H1 (cell line): ENCODE results near the gene CCDC12. TPM values are rescaled to one million over a fixed set of nuclear protein-coding genes. Genes with fewer than 3 reads are reported as not detected.

ENCODE experiments used
- CTCF ChIA-PET: fragments of 300-600 bp; sonication (Branson Sonifier 250); formaldehyde crosslinking; loops from one replicate; lab custom pipeline; 2021; ENCODE audit not compliant: partially characterized antibody; lab: Charles Lee
- POLR2A ChIA-PET: fragments of 300-600 bp; sonication (Branson Sonifier 250); formaldehyde crosslinking; loops from one replicate; lab custom pipeline; 2021; ENCODE audit warnings: inconsistent platforms; ENCODE audit not compliant: partially characterized antibody; lab: Charles Lee
- DNase-seq, 2 experiments: peaks; one replicate each; pipeline versions ENCODE4 v3.0.0 to v3.0.0-alpha.2; 2010 to 2022; ENCODE audit warnings: low spot score in 2 of 2, low read depth in 1 of 2, mixed read lengths in 1 of 2
- FAIRE-seq: peaks from 2 replicates; lab custom pipeline; 2011; peaks lifted over from hg19 to GRCh38; lab: Jason Lieb, UNC
- H2AFZ ChIP-seq: 2 replicates; pipeline ENCODE4 v1.8.1; 2012; ENCODE audit warnings: low read length, inconsistent platforms
- H2AK5ac ChIP-seq: 2 replicates; pipeline ENCODE4 v1.6.1; 2013; ENCODE audit warnings: low read depth, low read length
- H2BK120ac ChIP-seq: replicated peaks from 2 replicates; pipeline ENCODE3; 2013; ENCODE audit warnings: low read depth, low read length, inconsistent platforms
- H2BK12ac ChIP-seq: 2 replicates; pipeline ENCODE4 v1.6.1; 2013; ENCODE audit warnings: low read depth, low read length
- H2BK15ac ChIP-seq: 2 replicates; pipeline ENCODE4 v1.6.1; 2013; ENCODE audit warnings: low read length
- H2BK20ac ChIP-seq: 2 replicates; pipeline ENCODE4 v1.6.1; 2013; ENCODE audit warnings: low read length
- H2BK5ac ChIP-seq: 2 replicates; pipeline ENCODE4 v1.6.1; 2013; ENCODE audit warnings: low read depth, low read length
- H3K14ac ChIP-seq: 2 replicates; pipeline ENCODE4 v1.6.1; 2013; ENCODE audit warnings: inconsistent platforms; ENCODE audit not compliant: insufficient read length
- H3K18ac ChIP-seq: 2 replicates; pipeline ENCODE4 v1.6.1; 2013; ENCODE audit warnings: low read length; ENCODE audit errors: extremely low read depth
- H3K23ac ChIP-seq: 2 replicates; pipeline ENCODE4 v1.6.1; 2013; ENCODE audit warnings: inconsistent platforms; ENCODE audit not compliant: insufficient read length
- H3K23me2 ChIP-seq: 2 replicates; pipeline ENCODE4 v1.6.1; 2013; ENCODE audit warnings: low read depth, low read length
- H3K27ac ChIP-seq: 2 replicates; pipeline ENCODE4 v1.6.1; 2011; ENCODE audit warnings: low read depth, low read length, inconsistent platforms
- H3K27me3 ChIP-seq, 4 experiments: replicated peaks in 1 of 4; 1 replicate in 1 of 4; 2 replicates in 3 of 4; pipeline versions ENCODE4 v1.6.1 to v1.8.1; 2011 to 2013; ENCODE audit warnings: low read length in 3 of 4, mild to moderate bottlenecking in 3 of 4, inconsistent platforms in 2 of 4, mixed read lengths in 2 of 4, moderate library complexity in 1 of 4; ENCODE audit not compliant: control insufficient read depth in 3 of 4, insufficient read depth in 3 of 4; ENCODE audit errors: extremely low read depth in 1 of 4
- H3K36me3 ChIP-seq, 4 experiments: 2 replicates each; pipeline versions ENCODE4 v1.6.1 to v1.8.1; 2011 to 2013; ENCODE audit warnings: mild to moderate bottlenecking in 4 of 4, low read length in 3 of 4, moderate library complexity in 2 of 4, control low read depth in 1 of 4, inconsistent platforms in 1 of 4; ENCODE audit not compliant: insufficient read depth in 4 of 4, control insufficient read depth in 2 of 4
- H3K4ac ChIP-seq: replicated peaks from 2 replicates; pipeline ENCODE3; 2013; ENCODE audit warnings: low read length, low read depth, mixed read lengths, inconsistent platforms; ENCODE audit not compliant: insufficient read length
- H3K4me1 ChIP-seq, 4 experiments: replicated peaks in 1 of 4; 1 replicate in 1 of 4; 2 replicates in 3 of 4; pipeline versions ENCODE4 v1.6.1 to v1.8.1; 2011 to 2013; ENCODE audit warnings: low read length in 3 of 4, inconsistent platforms in 2 of 4, mixed read lengths in 1 of 4; ENCODE audit not compliant: insufficient read depth in 4 of 4, control insufficient read depth in 3 of 4
- H3K4me2 ChIP-seq, 2 experiments: 2 replicates each; pipeline versions ENCODE4 v1.6.1 to v1.8.1; 2011 to 2013; ENCODE audit warnings: low read depth in 2 of 2, low read length in 2 of 2, control low read depth in 1 of 2, inconsistent platforms in 1 of 2, mild to moderate bottlenecking in 1 of 2; ENCODE audit not compliant: insufficient read depth in 1 of 2
- H3K4me3 ChIP-seq, 4 experiments: fragments of 200-600, 300-600 bp in 1 of 4; sonication (generic), shearing (Covaris generic), sonication (Bioruptor Twin) in 1 of 4; 2 replicates each; pipeline versions ENCODE4 v1.5.1 to v1.8.1; 2011 to 2016; ENCODE audit warnings: low read length in 4 of 4, low read depth in 3 of 4, control low read depth in 2 of 4, inconsistent platforms in 2 of 4, mild to moderate bottlenecking in 2 of 4, mixed read lengths in 1 of 4, moderate library complexity in 1 of 4; ENCODE audit not compliant: insufficient read depth in 2 of 4; ENCODE audit errors: extremely low read depth in 1 of 4
- H3K56ac ChIP-seq: replicated peaks from 2 replicates; pipeline ENCODE3; 2013; ENCODE audit warnings: low read depth, mild to moderate bottlenecking, mixed read lengths, low read length, inconsistent platforms; ENCODE audit not compliant: insufficient read length
- H3K79me1 ChIP-seq: 2 replicates; pipeline ENCODE4 v1.6.1; 2013; ENCODE audit warnings: low read depth, low read length, control low read depth
- H3K79me2 ChIP-seq, 2 experiments: 2 replicates each; pipeline versions ENCODE4 v1.6.1 to v1.8.1; 2012 to 2013; ENCODE audit warnings: low read length in 2 of 2, mild to moderate bottlenecking in 2 of 2, inconsistent platforms in 1 of 2; ENCODE audit not compliant: insufficient read depth in 2 of 2, control insufficient read depth in 1 of 2
- H3K9ac ChIP-seq, 4 experiments: replicated peaks in 1 of 4; 1 replicate in 1 of 4; 2 replicates in 3 of 4; pipeline versions ENCODE4 v1.6.1 to v1.8.1; 2011 to 2013; ENCODE audit warnings: low read depth in 3 of 4, low read length in 3 of 4, control low read depth in 2 of 4, mild to moderate bottlenecking in 2 of 4, moderate library complexity in 2 of 4, inconsistent platforms in 1 of 4; ENCODE audit errors: extremely low read depth in 1 of 4
- H3K9me3 ChIP-seq, 2 experiments: 2 replicates each; pipeline versions ENCODE4 v1.6.1 to v1.8.1; 2012 to 2013; ENCODE audit warnings: mild to moderate bottlenecking in 2 of 2, moderate library complexity in 2 of 2, control low read depth in 1 of 2, inconsistent platforms in 1 of 2, low read depth in 1 of 2, low read length in 1 of 2, mixed read lengths in 1 of 2; ENCODE audit not compliant: insufficient read depth in 2 of 2
- H4K20me1 ChIP-seq, 2 experiments: replicated peaks in 1 of 2; 2 replicates each; pipeline versions ENCODE3 to v1.8.1; 2011 to 2013; ENCODE audit warnings: inconsistent platforms in 2 of 2, low read length in 2 of 2, mild to moderate bottlenecking in 1 of 2; ENCODE audit not compliant: insufficient read depth in 2 of 2, control insufficient read depth in 1 of 2
- H4K5ac ChIP-seq: 2 replicates; pipeline ENCODE4 v1.6.1; 2013; ENCODE audit warnings: low read length, low read depth, mixed read lengths, inconsistent platforms; ENCODE audit not compliant: insufficient read length
- H4K8ac ChIP-seq: 2 replicates; pipeline ENCODE4 v1.8.0; 2013; ENCODE audit warnings: mild to moderate bottlenecking, moderate library complexity, low read length, inconsistent platforms; ENCODE audit not compliant: insufficient read depth; ENCODE audit errors: extremely low read depth
- H4K91ac ChIP-seq: replicated peaks from 2 replicates; pipeline ENCODE3; 2013; ENCODE audit warnings: low read length, mixed read lengths, inconsistent platforms; ENCODE audit not compliant: insufficient read length
- KDM5A ChIP-seq: fragments of 200-600 bp; IDR thresholded peaks from 2 replicates; pipeline ENCODE4 v1.7.1; 2012; ENCODE audit warnings: mild to moderate bottlenecking, low read length, inconsistent platforms, mixed read lengths
- POLR2AphosphoS5 ChIP-seq: IDR thresholded peaks from 2 replicates; pipeline ENCODE4 v1.6.1; 2011; ENCODE audit warnings: low read depth, low read length
- RAD21 ChIP-seq, 2 experiments: IDR thresholded peaks in 1 of 2; conservative IDR thresholded peaks in 1 of 2; 2 replicates each; pipeline ENCODE4 v1.6.1; 2011; ENCODE audit warnings: low read depth in 2 of 2, low read length in 2 of 2, improper control_type of control experiment in 1 of 2, inconsistent platforms in 1 of 2, mild to moderate bottlenecking in 1 of 2, moderate library complexity in 1 of 2
- ZNF274 ChIP-seq: IDR thresholded peaks from 2 replicates; pipeline ENCODE4 v1.7.0; 2012; ENCODE audit warnings: low read length, borderline replicate concordance; ENCODE audit errors: extremely low read depth
- WGBS, 2 experiments: shearing (Covaris generic) in 1 of 2; methylation state at CpG; one replicate each; pipeline versions ENCODE4 v1.1.6 to v1.1.7; 2013 to 2015; ENCODE audit warnings: low lambda C conversion rate in 2 of 2, mixed read lengths in 2 of 2, inconsistent platforms in 1 of 2, low coverage in 1 of 2, missing lambda C conversion rate in 1 of 2; ENCODE audit not compliant: insufficient replicate concordance in 2 of 2, insufficient coverage in 1 of 2, insufficient read length in 1 of 2; ENCODE audit errors: extremely low coverage in 1 of 2, missing lambda C conversion rate in 1 of 2; 5-methylcytosine and 5-hydroxymethylcytosine counted together
- polyA plus RNA-seq, 7 experiments: library from polyadenylated mRNA; depleted of rRNA in 3 of 7; stranded (reverse) in 5 of 7; unstranded in 2 of 7; fragments of >200 nt in 5 of 7; fragments of 200-250 nt in 2 of 7; gene quantifications; 1 replicate in 5 of 7; 2 replicates in 1 of 7; 4 replicates in 1 of 7; pipeline versions ENCODE4 v1.2.1 to v1.2.3, GENCODE V29; 2011 to 2013; ENCODE audit warnings: missing spikeins in 2 of 7, mixed read lengths in 2 of 7
- total RNA-seq: library from RNA; stranded (reverse); fragmentation: NEBNext Ultra II Directional; extraction: Animal tissue kit (Norgen Biotek cat#: 25700); gene quantifications from 2 replicates; pipeline ENCODE4 v1.2.1, GENCODE V29; 2021
- TF ChIP-seq, protein P1 (sequence below): IDR thresholded peaks from 2 replicates; pipeline ENCODE4 v1.6.1; 2012; ENCODE audit warnings: inconsistent platforms

The CCDC12 gene
- total and polyA plus RNA-seq, 2 of the 8 experiments (the other 6 are each of a cell fraction or from before 2014, with no cell fraction given): 29.5 to 41.3 TPM

DNA sequence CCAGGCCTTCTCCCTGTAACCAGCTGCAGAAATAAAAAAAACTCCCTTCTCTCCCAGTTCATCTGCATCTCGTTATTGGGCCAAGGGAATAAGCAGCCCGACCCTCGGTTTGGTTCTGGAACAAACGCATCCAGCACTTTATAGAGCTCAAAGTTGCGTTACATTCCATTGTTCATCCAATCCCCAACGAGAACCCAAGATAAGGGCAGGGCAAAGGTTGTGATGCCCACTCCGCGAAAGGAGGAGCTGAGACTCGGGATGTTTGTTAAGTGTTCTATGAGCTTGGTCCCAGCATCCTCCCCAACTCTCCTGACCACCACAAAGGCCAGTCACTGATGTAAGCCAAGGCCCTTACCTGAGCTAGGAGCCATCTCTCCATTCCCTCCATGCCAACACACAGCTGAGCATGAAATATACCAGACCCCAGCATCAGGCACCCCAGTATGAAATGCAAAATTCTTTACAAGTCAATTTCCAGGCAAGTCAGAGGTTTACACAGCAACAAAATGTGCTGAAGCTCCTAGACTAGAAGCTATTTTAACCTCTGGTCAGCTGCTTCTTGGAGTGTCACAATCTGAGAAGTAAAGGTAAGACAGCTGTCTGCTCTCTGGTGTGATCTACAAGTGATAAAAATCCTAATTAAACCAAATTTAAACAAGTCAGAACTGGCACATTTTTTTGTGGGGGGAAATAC lies 17.9 kb downstream of the CCDC12 start:
- FAIRE-seq: no peak
- H3K23ac ChIP-seq: no peak overlapping the region

More for the DNA sequence above, 17.9 kb downstream of the CCDC12 start:
- Histone ChIP-seq H3K79me2 (peaks cover 38 to 92% of the 10 kb centered on the region in 2 experiments), H3K56ac (no peak overlapping the region), H3K23me2 (peaks cover 4% of the 10 kb centered on the region; the same call in 1 of the 2 replicates), H3K4me3 (no peak overlapping the region), H2AK5ac (no peak overlapping the region), H3K14ac (no peak overlapping the region), H2BK5ac (no peak overlapping the region), H3K36me3 (peaks cover 0 to 4% (median 0%) of the 10 kb centered on the region in 4 experiments; a peak in 1 of 8 replicates), H4K5ac (no peak overlapping the region), H2BK120ac (no peak overlapping the region), H3K18ac (no peak overlapping the region), H4K91ac (no peak overlapping the region), H3K4me1 (peaks cover 3 to 10% (median 5%) of the 10 kb centered on the region in 4 experiments; a peak in 5 of 7 replicates), H3K4ac (no peak overlapping the region), H3K79me1 (peaks cover 52% of the 10 kb centered on the region), H4K8ac (no peak overlapping the region), H3K27me3 (no peaks in the 10 kb centered on the region), H3K9ac (no peak overlapping the region), H4K20me1 (peaks cover 23 to 42% of the 10 kb centered on the region in 2 experiments), H3K27ac (no peak overlapping the region), H2BK15ac (no peak overlapping the region), H2BK12ac (peak overlapping the region; percentile 39; the same call in 1 of the 2 replicates), H3K9me3 (peaks cover 0 to 6% of the 10 kb centered on the region in 2 experiments; a peak in 1 of 4 replicates), H2AFZ (no peak overlapping the region), H3K4me2 (no peak overlapping the region), H2BK20ac (no peak overlapping the region)
- no peak for DNase-seq
- ChIA-PET CTCF (interaction anchor here (0.6 to 2.6 kb wide), 17 partner anchors 9 to 364 kb away, joined by 3 to 9 read pairs (median 4); no protein-coding TSS in a partner anchor), POLR2A (interaction anchor here (0.7 to 2.6 kb wide), 5 partner anchors 10 to 54 kb away, joined by 3 to 12 read pairs (median 4); partner anchors contain the start of genes CCDC12 and NBEAL2)
- WGBS, 2 experiments: 92% methylated on average over 9 of the region's 9 CpGs; no CpG with 5 or more reads in 1 of the 2 experiments
- TF ChIP-seq KDM5A (no peak), ZNF274 (no peak), RAD21 (IDR thresholded peaks at IDR 0.05 in 1 of 2, conservative IDR thresholded peaks at IDR 0.05 in 1 of 2; ENCODE audit: low read depth in 2 of 2, low read length in 2 of 2) (no peak), POLR2AphosphoS5 (no peak)
- TF ChIP-seq, protein P1, sequence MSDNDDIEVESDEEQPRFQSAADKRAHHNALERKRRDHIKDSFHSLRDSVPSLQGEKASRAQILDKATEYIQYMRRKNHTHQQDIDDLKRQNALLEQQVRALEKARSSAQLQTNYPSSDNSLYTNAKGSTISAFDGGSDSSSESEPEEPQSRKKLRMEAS: no peak
